ENCODE data around the gene APBA2.
"Not testable (repeated sequence)": the region's sequence is repeated elsewhere in the genome, so short reads cannot be mapped to it uniquely, and the experiment has no call there.

The APBA2 gene

DNA sequence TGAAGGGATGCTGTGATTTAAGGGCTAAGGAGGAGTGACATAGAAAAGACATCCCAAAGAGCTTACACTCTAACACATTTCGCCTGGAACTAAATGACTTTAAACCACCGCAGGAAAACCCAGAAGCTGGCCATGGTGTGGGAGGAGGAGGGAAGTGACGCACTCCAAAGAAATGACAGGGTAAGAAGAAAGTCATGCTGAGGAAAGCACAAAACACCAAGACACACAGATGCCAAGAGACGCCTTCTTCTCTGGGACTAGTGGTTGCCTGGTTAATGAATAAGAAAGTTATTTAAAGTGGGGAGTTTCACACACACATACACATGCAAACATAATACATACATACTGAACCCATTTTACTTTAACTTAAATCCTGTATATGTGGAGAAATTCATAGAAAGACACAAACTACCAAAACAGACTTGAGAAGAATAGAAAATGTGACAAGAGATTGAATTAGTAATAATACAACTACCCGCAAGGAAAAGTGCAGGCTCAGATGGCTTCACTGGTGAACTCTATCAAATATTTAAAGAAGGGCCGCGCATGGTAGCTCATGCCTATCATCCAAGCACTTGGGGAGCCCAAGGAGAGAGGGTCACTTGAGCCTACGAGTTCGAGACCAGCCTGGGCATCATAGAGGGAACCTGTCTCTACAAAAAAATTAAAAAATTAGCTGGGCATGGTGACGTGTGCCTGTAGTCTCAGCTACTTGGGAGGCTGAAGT lies 258.3 kb downstream of the APBA2 start:
- DNase-seq = no peak

DNA sequence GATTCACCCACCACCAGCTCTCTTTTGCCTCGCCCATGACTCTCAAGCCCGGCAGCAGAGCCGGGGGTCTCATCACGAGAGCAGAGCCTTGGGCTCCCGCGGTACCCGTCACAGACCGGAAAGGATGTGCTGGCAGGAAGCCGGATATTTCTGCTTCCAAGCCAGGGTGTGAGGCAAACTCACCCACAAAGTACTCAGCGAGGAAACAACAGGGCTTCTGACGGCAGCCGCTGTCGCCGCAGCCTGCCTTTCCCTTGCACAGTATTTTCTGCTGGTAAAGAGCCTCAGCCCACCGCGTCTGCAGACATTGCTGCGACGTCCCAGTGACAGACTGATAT lies 263.9 kb downstream of the APBA2 start:
- DNase-seq = no peak

DNA sequence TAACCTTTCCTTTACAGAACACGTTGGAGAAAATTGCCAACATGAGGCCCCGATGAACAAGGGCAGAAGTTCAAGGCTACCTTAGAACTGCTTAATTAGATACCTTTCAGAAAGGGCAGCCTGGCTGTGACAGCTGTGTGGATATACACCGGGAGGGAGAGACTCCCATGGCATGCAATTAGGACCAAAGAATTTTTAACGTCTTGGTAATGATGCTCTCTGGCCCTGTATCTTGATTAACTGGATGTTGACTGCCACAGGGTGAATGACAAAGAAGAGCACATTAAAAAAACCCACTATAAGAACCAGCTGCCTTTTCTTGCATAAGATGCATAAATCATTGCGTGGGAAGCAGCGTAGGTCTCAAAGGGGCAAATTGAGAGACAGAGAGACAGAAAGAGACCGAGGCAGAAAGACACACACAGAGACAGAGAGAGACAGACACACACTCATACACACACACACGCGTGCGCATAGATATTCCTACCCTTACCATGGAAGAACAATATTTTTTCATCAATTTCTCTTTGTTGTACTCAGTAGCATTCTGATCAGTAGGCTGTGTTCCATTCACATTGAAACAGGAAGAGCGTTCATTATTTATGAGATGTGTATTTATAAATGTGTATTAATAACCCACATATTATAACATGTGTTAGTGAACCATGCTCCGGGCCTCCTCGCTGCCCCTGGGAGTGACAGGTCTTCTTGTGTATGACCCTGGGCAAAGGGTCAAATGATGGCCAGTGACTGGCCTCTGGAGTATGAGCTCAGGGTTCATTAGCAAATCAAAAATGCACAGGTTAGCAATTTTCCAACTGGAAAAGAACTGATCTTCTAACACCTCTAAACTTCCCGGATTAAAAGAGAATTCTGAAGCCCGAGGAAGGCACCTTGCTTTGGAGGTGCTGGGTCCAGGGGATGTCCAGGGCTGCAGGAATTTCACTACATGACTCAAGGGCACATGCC lies 265.0 kb downstream of the APBA2 start:
- no peak for DNase-seq

DNA sequence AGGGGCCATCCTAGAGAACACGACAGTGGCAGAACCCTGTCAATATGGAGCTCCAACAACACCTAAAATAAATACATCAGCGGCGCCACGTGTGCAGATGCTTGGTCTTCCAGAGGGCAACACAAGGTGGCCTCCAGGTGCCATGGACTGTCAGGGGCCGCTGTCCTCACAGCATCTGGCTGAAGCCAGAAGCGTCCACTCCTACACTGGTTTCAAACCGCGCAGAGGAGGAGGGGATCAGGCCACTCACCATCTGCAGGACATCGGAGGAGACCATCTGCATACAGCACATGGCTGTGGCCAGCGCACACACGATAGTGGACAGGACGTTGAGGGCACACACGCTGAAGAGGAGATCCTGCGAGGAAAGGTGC lies 265.7 kb downstream of the APBA2 start:
- no peak for DNase-seq

DNA sequence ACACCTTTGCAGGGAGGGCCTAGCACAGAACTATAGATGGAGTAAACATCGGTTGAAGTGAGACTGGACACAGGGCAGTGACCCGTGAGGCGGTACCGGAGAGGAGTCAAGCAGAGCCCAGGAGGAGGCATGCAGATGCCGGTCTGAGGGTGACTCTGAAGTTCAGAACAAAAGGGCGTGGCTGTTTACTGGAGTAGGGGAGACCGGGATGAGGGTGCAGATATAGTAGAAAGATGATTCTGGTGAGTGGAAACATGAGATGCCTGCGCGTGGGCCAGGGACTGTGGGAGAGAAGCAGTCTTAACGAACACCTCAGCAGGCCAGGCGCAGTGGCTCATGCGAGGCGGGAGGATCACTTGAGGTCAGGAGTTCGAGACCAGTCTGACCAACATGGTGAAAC lies 270.7 kb downstream of the APBA2 start:
- DNase-seq = no peak

DNA sequence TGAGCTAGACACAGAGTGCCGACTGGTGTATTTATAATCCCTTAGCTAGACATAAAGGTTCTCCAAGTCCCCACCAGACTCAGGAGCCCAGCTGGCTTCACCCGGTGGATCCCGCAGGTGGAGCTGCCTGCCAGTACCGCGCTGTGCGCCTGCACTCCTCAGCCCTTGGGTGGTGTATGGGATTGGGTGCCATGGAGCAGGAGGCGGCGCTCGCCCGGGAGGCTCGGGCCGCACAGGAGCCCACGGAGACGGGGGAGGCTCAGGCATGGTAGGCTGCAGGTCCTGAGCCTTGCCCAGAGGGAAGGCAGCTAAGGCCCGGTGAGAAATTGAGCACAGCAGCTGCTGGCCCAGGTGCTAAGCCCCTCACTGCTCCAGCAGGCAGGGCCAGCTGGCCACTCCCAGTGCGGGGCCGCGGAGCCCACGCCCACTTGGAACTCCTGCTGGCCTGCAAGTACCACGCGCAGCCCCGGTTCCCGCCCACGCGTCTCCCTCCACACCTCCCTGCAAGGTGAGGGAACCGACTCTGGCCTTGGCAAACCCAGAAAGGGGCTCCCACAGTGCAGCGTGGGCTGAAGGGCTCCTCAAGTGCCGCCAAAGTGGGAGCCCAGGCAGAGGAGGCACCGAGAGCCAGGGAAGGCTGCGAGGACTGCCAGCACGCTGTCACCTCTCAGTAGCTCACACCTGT lies 274.1 kb downstream of the APBA2 start:
- no peak for DNase-seq

DNA sequence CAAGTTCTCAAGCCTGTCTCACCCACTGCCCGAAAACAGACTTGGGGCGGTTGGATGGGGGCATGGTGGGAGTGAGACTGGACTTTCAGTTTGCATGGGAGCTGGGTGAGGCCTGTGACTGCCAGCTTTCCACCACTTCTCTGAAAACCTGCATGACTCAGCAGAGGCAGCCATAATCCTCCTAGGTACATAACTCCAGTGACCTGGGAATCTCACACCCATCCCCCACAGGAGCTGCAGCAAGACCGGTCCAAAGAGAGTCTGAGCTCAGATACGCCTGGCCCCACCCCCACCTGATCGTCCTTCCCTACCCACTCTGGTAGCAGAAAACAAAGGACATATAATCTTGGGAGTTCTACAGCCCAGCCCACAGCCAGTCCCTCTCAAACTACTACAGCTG lies 276.6 kb downstream of the APBA2 start:
- DNase-seq = no peak

DNA sequence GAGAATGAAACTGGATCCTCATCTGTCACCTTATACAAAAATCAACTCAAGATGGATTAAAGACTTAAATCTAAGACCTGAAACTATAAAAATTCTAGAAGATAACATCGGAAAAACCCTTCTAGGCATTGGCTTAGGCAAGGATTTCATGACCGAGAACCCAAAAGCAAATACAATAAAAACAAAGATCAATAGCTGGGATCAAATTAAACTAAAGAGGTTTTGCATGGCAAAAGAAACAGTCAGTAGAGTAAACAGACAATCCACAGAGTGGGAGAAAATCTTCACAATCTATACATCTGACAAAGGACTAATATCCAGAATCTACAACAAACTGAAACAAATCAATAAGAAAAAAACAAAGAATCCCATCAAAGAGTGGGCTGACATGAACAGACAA lies 281.3 kb downstream of the APBA2 start:
- not testable (repeated sequence) for DNase-seq
